GM23338 (cell line): Measurements from ENCODE around the gene FBXO38. TPM values are rescaled to one million over a fixed set of nuclear protein-coding genes. Genes with fewer than 3 reads are reported as not detected.

Experiments
- ATAC-seq: fragments of 200-7000 bp; cut with Tn5 transposase; 3 replicates; pipeline ENCODE4 v1.9.1; 2020
- DNase-seq: peaks from one replicate; pipeline ENCODE4 v3.0.0-alpha.2; 2015; ENCODE audit warnings: low spot score
- H2AFZ ChIP-seq: fragments of 200-600 bp; sonication (generic); 2 replicates; pipeline ENCODE4 v1.8.0; 2016; ENCODE audit warnings: antibody characterized with exemption, mild to moderate bottlenecking, moderate library complexity
- H3F3A ChIP-seq: fragments of 200-600 bp; sonication (generic); replicated peaks from 2 replicates; pipeline ENCODE4 v1.8.0; 2017; ENCODE audit warnings: antibody characterized with exemption, mixed run types, low read depth
- H3K27ac ChIP-seq: fragments of 200-600 bp; sonication (generic); 2 replicates; pipeline ENCODE4 v1.6.1; 2016; ENCODE audit warnings: low read depth
- H3K27me3 ChIP-seq: fragments of 200-600 bp; sonication (generic); 2 replicates; pipeline ENCODE4 v1.8.0; 2016; ENCODE audit warnings: mild to moderate bottlenecking, mixed run types, moderate library complexity; ENCODE audit not compliant: insufficient read depth
- H3K36me3 ChIP-seq: fragments of 200-600 bp; sonication (generic); 2 replicates; pipeline ENCODE4 v1.8.0; 2016; ENCODE audit warnings: mild to moderate bottlenecking; ENCODE audit not compliant: insufficient read depth
- H3K4me1 ChIP-seq: fragments of 200-600 bp; sonication (generic); 2 replicates; pipeline ENCODE4 v1.8.0; 2016; ENCODE audit warnings: mild to moderate bottlenecking, moderate library complexity; ENCODE audit not compliant: insufficient read depth
- H3K4me2 ChIP-seq: fragments of 200-600 bp; sonication (generic); 2 replicates; pipeline ENCODE4 v1.7.1; 2017; ENCODE audit warnings: mixed run types
- H3K4me3 ChIP-seq: fragments of 200-600 bp; sonication (generic); 2 replicates; pipeline ENCODE4 v1.6.1; 2016; ENCODE audit warnings: mixed run types
- H3K79me2 ChIP-seq: fragments of 200-600 bp; sonication (generic); replicated peaks from 2 replicates; pipeline ENCODE4 v1.8.0; 2017; ENCODE audit warnings: mild to moderate bottlenecking; ENCODE audit not compliant: insufficient read depth
- H3K9me2 ChIP-seq: fragments of 200-600 bp; sonication (generic); 2 replicates; pipeline ENCODE4 v1.8.0; 2017; ENCODE audit not compliant: insufficient read depth
- H4K20me1 ChIP-seq: fragments of 200-600 bp; sonication (generic); replicated peaks from 2 replicates; pipeline ENCODE4 v1.8.0; 2017; ENCODE audit warnings: mild to moderate bottlenecking; ENCODE audit not compliant: insufficient read depth
- H3K27ac Mint-ChIP-seq: 2 replicates; pipeline ENCODE4 v1.8.0; 2020; ENCODE audit warnings: inconsistent platforms, mild to moderate bottlenecking, moderate library complexity, mixed read lengths
- H3K27me3 Mint-ChIP-seq: 3 replicates; pipeline ENCODE4 v1.8.0; 2022; ENCODE audit warnings: low read depth, mild to moderate bottlenecking, moderate library complexity, mixed read lengths, inconsistent platforms; ENCODE audit not compliant: insufficient read depth, poor library complexity
- H3K36me3 Mint-ChIP-seq: 3 replicates; pipeline ENCODE4 v1.8.0; 2021; ENCODE audit warnings: low read depth, mild to moderate bottlenecking, inconsistent platforms, moderate library complexity, mixed read lengths
- H3K4me1 Mint-ChIP-seq: 3 replicates; pipeline ENCODE4 v1.8.0; 2020; ENCODE audit warnings: mild to moderate bottlenecking, inconsistent platforms, mixed read lengths
- H3K4me3 Mint-ChIP-seq: 3 replicates; pipeline ENCODE4 v1.8.0; 2021; ENCODE audit warnings: moderate library complexity, mild to moderate bottlenecking, inconsistent platforms, mixed read lengths
- H3K9me3 Mint-ChIP-seq: 3 replicates; pipeline ENCODE4 v1.8.0; 2020; ENCODE audit warnings: moderate library complexity, mild to moderate bottlenecking, inconsistent platforms, mixed read lengths
- CREB1 ChIP-seq: fragments of 250-450 bp; sonication (Bioruptor Pico); IDR thresholded peaks from 2 replicates; pipeline ENCODE4 v1.5.0; 2020; ENCODE audit warnings: low read depth, mild to moderate bottlenecking, moderate library complexity
- EZH2 ChIP-seq: fragments of 200-600 bp; sonication (generic); IDR thresholded peaks from one replicate; pipeline ENCODE4 v1.8.0; 2017; ENCODE audit warnings: antibody characterized with exemption, mild to moderate bottlenecking, low read depth; ENCODE audit not compliant: unreplicated experiment
- EZH2phosphoT487 ChIP-seq: fragments of 200-600 bp; sonication (generic); IDR thresholded peaks from one replicate; pipeline ENCODE4 v1.8.1; 2018; ENCODE audit warnings: antibody characterized with exemption; ENCODE audit not compliant: unreplicated experiment
- JUNB ChIP-seq: IDR thresholded peaks from one replicate; pipeline ENCODE4 v1.6.1; 2016; ENCODE audit warnings: antibody characterized with exemption; ENCODE audit not compliant: unreplicated experiment
- NANOG ChIP-seq: IDR thresholded peaks from 2 replicates; pipeline ENCODE4 v1.6.1; 2016; ENCODE audit warnings: antibody characterized with exemption, borderline replicate concordance
- POLR2AphosphoS5 ChIP-seq: IDR thresholded peaks from 2 replicates; pipeline ENCODE4 v1.6.1; 2016; ENCODE audit warnings: antibody characterized with exemption, low read depth
- STAT1 ChIP-seq: IDR thresholded peaks from one replicate; pipeline ENCODE4 v1.6.1; 2016; ENCODE audit warnings: antibody characterized with exemption; ENCODE audit not compliant: unreplicated experiment
- ZNF114 ChIP-seq: fragments of 250-450 bp; sonication (Bioruptor Pico); IDR thresholded peaks from 2 replicates; pipeline ENCODE4 v1.5.0; 2020; ENCODE audit warnings: mild to moderate bottlenecking, moderate library complexity
- ZNF331 ChIP-seq: fragments of 250-450 bp; sonication (Bioruptor Pico); IDR thresholded peaks from 2 replicates; pipeline ENCODE4 v1.5.0; 2020; ENCODE audit warnings: low read depth, mild to moderate bottlenecking, moderate library complexity
- polyA plus RNA-seq: library from polyadenylated mRNA; unstranded; fragments of >200 nt; fragmentation: Nextera tagmentation; extraction: Ambion mirVana; gene quantifications from 2 replicates; pipeline ENCODE4 v1.2.1, GENCODE V29; 2016
- total RNA-seq: library from RNA; depleted of rRNA; stranded (reverse); fragments of >200 nt; shearing (Covaris generic); gene quantifications from 2 replicates; pipeline ENCODE4 v1.2.3, GENCODE V29; 2014
- TF ChIP-seq, protein P1 (sequence below): IDR thresholded peaks from 2 replicates; pipeline ENCODE4 v1.6.1; 2016; ENCODE audit warnings: antibody characterized with exemption
- TF ChIP-seq, protein P2 (sequence below): fragments of 250-450 bp; sonication (Bioruptor Pico); IDR thresholded peaks from 2 replicates; pipeline ENCODE4 v1.5.0; 2020; ENCODE audit warnings: mild to moderate bottlenecking, moderate library complexity
- TF ChIP-seq, protein P3 (sequence below): IDR thresholded peaks from one replicate; pipeline ENCODE4 v1.6.1; 2018; ENCODE audit warnings: antibody characterized with exemption; ENCODE audit not compliant: unreplicated experiment
- TF ChIP-seq, protein P4 (sequence below), 2 experiments: fragments of 200-600 bp in 1 of 2; sonication (generic) in 1 of 2; conservative IDR thresholded peaks; 2 replicates each; pipeline versions ENCODE4 v1.5.1 to v1.6.1; 2016 to 2017; ENCODE audit warnings: antibody characterized with exemption in 2 of 2, low read depth in 2 of 2, mild to moderate bottlenecking in 2 of 2, moderate library complexity in 1 of 2

Gene FBXO38
- total and polyA plus RNA-seq, 2 experiments from 2014 or later, result 13.3 to 45.6 TPM

DNA sequence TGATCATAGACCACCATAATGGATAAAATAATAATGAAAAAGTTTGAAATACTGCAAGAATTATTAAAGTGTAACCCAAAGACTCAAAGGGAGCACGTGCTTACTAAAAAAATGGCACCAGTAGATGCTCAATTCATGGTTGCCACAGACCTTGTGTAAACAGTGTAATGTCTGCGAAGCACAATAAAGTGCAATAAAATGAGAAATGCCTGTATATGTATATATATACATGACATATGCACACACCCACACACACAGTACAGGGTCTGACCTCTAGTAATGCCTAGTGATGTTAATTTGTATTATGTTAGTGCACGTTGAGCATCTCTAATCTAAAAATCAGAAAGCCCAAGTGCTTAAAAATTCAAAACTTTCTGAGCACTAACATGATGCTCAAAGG is 52.3 kb downstream of the FBXO38 start:
- Histone ChIP-seq H3K36me3 (peaks cover 41% of the 10 kb centered on the region), H4K20me1 (no peaks in the 10 kb centered on the region; the same call in 1 of the 2 replicates), H3K27me3 (no peaks in the 10 kb centered on the region), H3K4me1 (no peaks in the 10 kb centered on the region), H3K4me2 (no peak overlapping the region), H3F3A (no peaks in the 10 kb centered on the region), H3K79me2 (no peaks in the 10 kb centered on the region), H2AFZ (no peak overlapping the region), H3K27ac (no peak overlapping the region), H3K4me3 (no peak overlapping the region), H3K9me2 (no peaks in the 10 kb centered on the region)
- ATAC-seq (no peak), DNase-seq (no peak)
- H3K27me3 Mint-ChIP-seq, result no peaks in the 10 kb centered on the region
- H3K4me1 Mint-ChIP-seq, result no peaks in the 10 kb centered on the region
- TF ChIP-seq STAT1, result no peak
- TF ChIP-seq, protein P1, sequence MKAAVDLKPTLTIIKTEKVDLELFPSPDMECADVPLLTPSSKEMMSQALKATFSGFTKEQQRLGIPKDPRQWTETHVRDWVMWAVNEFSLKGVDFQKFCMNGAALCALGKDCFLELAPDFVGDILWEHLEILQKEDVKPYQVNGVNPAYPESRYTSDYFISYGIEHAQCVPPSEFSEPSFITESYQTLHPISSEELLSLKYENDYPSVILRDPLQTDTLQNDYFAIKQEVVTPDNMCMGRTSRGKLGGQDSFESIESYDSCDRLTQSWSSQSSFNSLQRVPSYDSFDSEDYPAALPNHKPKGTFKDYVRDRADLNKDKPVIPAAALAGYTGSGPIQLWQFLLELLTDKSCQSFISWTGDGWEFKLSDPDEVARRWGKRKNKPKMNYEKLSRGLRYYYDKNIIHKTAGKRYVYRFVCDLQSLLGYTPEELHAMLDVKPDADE, result no peak
- no peak for TF ChIP-seq EZH2phosphoT487
- TF ChIP-seq POLR2AphosphoS5, result no peak
- no peak for TF ChIP-seq NANOG
- TF ChIP-seq, protein P2, sequence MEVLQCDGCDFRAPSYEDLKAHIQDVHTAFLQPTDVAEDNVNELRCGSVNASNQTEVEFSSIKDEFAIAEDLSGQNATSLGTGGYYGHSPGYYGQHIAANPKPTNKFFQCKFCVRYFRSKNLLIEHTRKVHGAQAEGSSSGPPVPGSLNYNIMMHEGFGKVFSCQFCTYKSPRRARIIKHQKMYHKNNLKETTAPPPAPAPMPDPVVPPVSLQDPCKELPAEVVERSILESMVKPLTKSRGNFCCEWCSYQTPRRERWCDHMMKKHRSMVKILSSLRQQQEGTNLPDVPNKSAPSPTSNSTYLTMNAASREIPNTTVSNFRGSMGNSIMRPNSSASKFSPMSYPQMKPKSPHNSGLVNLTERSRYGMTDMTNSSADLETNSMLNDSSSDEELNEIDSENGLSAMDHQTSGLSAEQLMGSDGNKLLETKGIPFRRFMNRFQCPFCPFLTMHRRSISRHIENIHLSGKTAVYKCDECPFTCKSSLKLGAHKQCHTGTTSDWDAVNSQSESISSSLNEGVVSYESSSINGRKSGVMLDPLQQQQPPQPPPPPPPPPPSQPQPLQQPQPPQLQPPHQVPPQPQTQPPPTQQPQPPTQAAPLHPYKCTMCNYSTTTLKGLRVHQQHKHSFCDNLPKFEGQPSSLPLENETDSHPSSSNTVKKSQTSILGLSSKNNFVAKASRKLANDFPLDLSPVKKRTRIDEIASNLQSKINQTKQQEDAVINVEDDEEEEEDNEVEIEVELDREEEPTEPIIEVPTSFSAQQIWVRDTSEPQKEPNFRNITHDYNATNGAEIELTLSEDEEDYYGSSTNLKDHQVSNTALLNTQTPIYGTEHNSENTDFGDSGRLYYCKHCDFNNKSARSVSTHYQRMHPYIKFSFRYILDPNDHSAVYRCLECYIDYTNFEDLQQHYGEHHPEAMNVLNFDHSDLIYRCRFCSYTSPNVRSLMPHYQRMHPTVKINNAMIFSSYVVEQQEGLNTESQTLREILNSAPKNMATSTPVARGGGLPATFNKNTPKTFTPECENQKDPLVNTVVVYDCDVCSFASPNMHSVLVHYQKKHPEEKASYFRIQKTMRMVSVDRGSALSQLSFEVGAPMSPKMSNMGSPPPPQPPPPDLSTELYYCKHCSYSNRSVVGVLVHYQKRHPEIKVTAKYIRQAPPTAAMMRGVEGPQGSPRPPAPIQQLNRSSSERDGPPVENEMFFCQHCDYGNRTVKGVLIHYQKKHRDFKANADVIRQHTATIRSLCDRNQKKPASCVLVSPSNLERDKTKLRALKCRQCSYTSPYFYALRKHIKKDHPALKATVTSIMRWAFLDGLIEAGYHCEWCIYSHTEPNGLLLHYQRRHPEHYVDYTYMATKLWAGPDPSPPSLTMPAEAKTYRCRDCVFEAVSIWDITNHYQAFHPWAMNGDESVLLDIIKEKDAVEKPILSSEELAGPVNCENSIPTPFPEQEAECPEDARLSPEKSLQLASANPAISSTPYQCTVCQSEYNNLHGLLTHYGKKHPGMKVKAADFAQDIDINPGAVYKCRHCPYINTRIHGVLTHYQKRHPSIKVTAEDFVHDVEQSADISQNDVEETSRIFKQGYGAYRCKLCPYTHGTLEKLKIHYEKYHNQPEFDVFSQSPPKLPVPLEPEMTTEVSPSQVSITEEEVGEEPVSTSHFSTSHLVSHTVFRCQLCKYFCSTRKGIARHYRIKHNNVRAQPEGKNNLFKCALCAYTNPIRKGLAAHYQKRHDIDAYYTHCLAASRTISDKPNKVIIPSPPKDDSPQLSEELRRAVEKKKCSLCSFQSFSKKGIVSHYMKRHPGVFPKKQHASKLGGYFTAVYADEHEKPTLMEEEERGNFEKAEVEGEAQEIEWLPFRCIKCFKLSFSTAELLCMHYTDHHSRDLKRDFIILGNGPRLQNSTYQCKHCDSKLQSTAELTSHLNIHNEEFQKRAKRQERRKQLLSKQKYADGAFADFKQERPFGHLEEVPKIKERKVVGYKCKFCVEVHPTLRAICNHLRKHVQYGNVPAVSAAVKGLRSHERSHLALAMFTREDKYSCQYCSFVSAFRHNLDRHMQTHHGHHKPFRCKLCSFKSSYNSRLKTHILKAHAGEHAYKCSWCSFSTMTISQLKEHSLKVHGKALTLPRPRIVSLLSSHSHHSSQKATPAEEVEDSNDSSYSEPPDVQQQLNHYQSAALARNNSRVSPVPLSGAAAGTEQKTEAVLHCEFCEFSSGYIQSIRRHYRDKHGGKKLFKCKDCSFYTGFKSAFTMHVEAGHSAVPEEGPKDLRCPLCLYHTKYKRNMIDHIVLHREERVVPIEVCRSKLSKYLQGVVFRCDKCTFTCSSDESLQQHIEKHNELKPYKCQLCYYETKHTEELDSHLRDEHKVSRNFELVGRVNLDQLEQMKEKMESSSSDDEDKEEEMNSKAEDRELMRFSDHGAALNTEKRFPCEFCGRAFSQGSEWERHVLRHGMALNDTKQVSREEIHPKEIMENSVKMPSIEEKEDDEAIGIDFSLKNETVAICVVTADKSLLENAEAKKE (CRISPR knock-in tag), result no peak
- TF ChIP-seq, protein P3, sequence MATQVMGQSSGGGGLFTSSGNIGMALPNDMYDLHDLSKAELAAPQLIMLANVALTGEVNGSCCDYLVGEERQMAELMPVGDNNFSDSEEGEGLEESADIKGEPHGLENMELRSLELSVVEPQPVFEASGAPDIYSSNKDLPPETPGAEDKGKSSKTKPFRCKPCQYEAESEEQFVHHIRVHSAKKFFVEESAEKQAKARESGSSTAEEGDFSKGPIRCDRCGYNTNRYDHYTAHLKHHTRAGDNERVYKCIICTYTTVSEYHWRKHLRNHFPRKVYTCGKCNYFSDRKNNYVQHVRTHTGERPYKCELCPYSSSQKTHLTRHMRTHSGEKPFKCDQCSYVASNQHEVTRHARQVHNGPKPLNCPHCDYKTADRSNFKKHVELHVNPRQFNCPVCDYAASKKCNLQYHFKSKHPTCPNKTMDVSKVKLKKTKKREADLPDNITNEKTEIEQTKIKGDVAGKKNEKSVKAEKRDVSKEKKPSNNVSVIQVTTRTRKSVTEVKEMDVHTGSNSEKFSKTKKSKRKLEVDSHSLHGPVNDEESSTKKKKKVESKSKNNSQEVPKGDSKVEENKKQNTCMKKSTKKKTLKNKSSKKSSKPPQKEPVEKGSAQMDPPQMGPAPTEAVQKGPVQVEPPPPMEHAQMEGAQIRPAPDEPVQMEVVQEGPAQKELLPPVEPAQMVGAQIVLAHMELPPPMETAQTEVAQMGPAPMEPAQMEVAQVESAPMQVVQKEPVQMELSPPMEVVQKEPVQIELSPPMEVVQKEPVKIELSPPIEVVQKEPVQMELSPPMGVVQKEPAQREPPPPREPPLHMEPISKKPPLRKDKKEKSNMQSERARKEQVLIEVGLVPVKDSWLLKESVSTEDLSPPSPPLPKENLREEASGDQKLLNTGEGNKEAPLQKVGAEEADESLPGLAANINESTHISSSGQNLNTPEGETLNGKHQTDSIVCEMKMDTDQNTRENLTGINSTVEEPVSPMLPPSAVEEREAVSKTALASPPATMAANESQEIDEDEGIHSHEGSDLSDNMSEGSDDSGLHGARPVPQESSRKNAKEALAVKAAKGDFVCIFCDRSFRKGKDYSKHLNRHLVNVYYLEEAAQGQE, result no peak
- no peak for TF ChIP-seq ZNF331 (CRISPR knock-in tag)
- TF ChIP-seq CREB1, result no peak
- TF ChIP-seq, protein P4, sequence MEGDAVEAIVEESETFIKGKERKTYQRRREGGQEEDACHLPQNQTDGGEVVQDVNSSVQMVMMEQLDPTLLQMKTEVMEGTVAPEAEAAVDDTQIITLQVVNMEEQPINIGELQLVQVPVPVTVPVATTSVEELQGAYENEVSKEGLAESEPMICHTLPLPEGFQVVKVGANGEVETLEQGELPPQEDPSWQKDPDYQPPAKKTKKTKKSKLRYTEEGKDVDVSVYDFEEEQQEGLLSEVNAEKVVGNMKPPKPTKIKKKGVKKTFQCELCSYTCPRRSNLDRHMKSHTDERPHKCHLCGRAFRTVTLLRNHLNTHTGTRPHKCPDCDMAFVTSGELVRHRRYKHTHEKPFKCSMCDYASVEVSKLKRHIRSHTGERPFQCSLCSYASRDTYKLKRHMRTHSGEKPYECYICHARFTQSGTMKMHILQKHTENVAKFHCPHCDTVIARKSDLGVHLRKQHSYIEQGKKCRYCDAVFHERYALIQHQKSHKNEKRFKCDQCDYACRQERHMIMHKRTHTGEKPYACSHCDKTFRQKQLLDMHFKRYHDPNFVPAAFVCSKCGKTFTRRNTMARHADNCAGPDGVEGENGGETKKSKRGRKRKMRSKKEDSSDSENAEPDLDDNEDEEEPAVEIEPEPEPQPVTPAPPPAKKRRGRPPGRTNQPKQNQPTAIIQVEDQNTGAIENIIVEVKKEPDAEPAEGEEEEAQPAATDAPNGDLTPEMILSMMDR (conservative IDR thresholded peaks at IDR 0.05; ENCODE audit: low read depth in 2 of 2), result no peak
- TF ChIP-seq ZNF114, result no peak
- TF ChIP-seq JUNB, result no peak
- no peak for TF ChIP-seq EZH2
- no peak overlapping the region for H3K27ac Mint-ChIP-seq
- peaks cover 36% of the 10 kb centered on the region; the same call in 2 of the 3 replicates for H3K36me3 Mint-ChIP-seq
- H3K9me3 Mint-ChIP-seq, result no peaks in the 10 kb centered on the region
- no peak overlapping the region for H3K4me3 Mint-ChIP-seq
